Lung (tissue), 12 donors: ENCODE measurements around the gene SLC26A1. TPM values are rescaled to one million over a fixed set of nuclear protein-coding genes. Genes with fewer than 3 reads are reported as not detected.

Source experiments
- ATAC-seq: fragments of 200-7000 bp; cut with Tn5 transposase; one replicate; pipeline ENCODE4 v1.9.1; 2020; ENCODE audit warnings: moderate number of reproducible peaks; ENCODE audit not compliant: insufficient read depth, low FRiP score
- DNase-seq, 3 donors: peaks; one replicate each; pipeline ENCODE4 v3.0.0-alpha.2; 2013 to 2017
- H3K27ac ChIP-seq, 2 donors: one replicate each; pipeline ENCODE4 v1.5.1; 2013; ENCODE audit warnings: mild to moderate bottlenecking in 2 of 2, moderate library complexity in 2 of 2, control low read depth in 1 of 2, inconsistent platforms in 1 of 2, low read depth in 1 of 2, low read length in 1 of 2
- H3K27me3 ChIP-seq, 3 donors: one replicate each; pipeline ENCODE4 v1.5.1; 2013; ENCODE audit warnings: low read length in 2 of 3; ENCODE audit not compliant: control insufficient read depth in 3 of 3, insufficient read depth in 3 of 3
- H3K36me3 ChIP-seq, 4 donors: one replicate each; pipeline ENCODE4 v1.5.1; 2013; ENCODE audit warnings: low read length in 4 of 4, mild to moderate bottlenecking in 1 of 4, moderate library complexity in 1 of 4; ENCODE audit not compliant: control insufficient read depth in 4 of 4, insufficient read depth in 4 of 4
- H3K4me1 ChIP-seq, 5 donors: one replicate each; pipeline ENCODE4 v1.5.1; 2013; ENCODE audit warnings: low read length in 5 of 5, mild to moderate bottlenecking in 2 of 5, moderate library complexity in 1 of 5; ENCODE audit not compliant: control insufficient read depth in 5 of 5, insufficient read depth in 5 of 5
- H3K4me3 ChIP-seq: one replicate; pipeline ENCODE4 v1.5.1; 2013; ENCODE audit warnings: mild to moderate bottlenecking, control low read depth, moderate library complexity
- H3K9ac ChIP-seq, 2 donors: one replicate each; pipeline ENCODE4 v1.5.1; 2013; ENCODE audit warnings: low read length in 2 of 2, control low read depth in 1 of 2; ENCODE audit not compliant: insufficient read depth in 1 of 2
- H3K9me3 ChIP-seq, 4 donors: one replicate each; pipeline ENCODE4 v1.5.1; 2013; ENCODE audit warnings: low read length in 3 of 4, mild to moderate bottlenecking in 1 of 4, moderate library complexity in 1 of 4; ENCODE audit not compliant: control insufficient read depth in 4 of 4, insufficient read depth in 3 of 4
- WGBS, 2 donors: extraction: QIAGEN DNeasy Blood & Tissue Kit; methylation state at CpG; one replicate each; pipeline ENCODE4 v1.1.7; 2013; 5-methylcytosine and 5-hydroxymethylcytosine counted together
- polyA plus RNA-seq, 2 donors: library from polyadenylated mRNA; stranded (reverse); fragments of 200-250 nt; gene quantifications; one replicate each; pipeline ENCODE4 v1.2.1, GENCODE V29; 2013
- total RNA-seq, 2 donors: library from RNA; depleted of rRNA in 1 of 2; stranded (reverse); fragments of >200 nt in 1 of 2; gene quantifications; one replicate each; pipeline ENCODE4 v1.2.1, GENCODE V29; 2014 to 2021
- TF ChIP-seq, protein P1 (sequence below): IDR thresholded peaks from 2 replicates; pipeline ENCODE4 v1.5.1; 2012; ENCODE audit warnings: mild to moderate bottlenecking; ENCODE audit errors: control extremely low read depth, extremely low read depth
- donor health status: control.
- donor health status: control.
- donor health status: Bipolar disorder and iron deficiency.
- donor health status: healthy.
- donor health status: DM: yes; HTN: yes; CAD: no.

SLC26A1 gene
- total and polyA plus RNA-seq, 4 donors, result 0.20 to 0.83 (median 0.50) TPM

DNA sequence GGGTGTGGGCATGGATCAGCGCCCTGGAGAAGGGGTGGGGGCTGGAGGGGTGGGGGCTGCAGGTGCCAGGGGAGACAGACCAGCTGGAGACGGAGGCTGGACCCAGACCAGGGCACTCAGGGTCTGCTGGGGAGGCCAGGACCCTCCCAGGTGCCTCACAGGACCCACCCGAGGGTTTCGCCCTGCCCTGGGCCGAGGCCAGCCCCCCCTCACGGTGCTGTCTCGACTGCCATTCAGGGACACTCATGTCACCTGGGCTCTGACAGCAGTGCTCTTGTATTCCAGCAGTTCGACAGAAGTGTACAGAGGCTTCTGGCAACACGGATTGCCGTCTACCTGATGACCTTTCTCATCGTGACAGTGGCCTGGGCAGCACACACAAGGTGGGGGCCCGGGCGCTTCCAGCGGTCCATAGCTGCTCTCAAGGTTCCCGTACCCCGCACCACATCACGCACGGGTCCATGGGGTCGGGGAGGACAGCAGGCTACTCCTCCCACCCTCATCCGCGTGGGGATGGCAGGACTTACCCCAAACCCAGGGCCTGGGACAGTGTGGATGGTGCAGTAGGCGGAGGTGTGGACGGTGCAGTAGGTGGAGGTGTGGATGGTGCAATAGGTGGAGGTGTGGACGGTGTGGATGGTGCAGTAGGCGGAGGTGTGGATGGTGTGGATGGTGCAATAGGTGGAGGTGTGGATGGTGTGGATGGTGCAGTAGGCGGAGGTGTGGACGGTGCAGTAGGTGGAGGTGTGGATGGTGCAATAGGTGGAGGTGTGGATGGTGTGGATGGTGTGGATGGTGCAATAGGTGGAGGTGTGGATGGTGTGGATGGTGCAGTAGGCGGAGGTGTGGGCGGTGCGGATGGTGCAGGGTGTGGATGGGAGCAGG, 42.8 kb downstream of the SLC26A1 start:
- no peak overlapping the region for H3K9ac ChIP-seq
- no peak for ATAC-seq
- DNase-seq, result no peak
- WGBS, 2 donors, result 91 to 94% methylated on average over 30 of the region's 30 CpGs
- peaks cover 0 to 9% (median 0%) of the 10 kb centered on the region in 5 donors for H3K4me1 ChIP-seq
- no peak overlapping the region for H3K27ac ChIP-seq
- H3K27me3 ChIP-seq, result no peaks in the 10 kb centered on the region
- TF ChIP-seq, protein P1, sequence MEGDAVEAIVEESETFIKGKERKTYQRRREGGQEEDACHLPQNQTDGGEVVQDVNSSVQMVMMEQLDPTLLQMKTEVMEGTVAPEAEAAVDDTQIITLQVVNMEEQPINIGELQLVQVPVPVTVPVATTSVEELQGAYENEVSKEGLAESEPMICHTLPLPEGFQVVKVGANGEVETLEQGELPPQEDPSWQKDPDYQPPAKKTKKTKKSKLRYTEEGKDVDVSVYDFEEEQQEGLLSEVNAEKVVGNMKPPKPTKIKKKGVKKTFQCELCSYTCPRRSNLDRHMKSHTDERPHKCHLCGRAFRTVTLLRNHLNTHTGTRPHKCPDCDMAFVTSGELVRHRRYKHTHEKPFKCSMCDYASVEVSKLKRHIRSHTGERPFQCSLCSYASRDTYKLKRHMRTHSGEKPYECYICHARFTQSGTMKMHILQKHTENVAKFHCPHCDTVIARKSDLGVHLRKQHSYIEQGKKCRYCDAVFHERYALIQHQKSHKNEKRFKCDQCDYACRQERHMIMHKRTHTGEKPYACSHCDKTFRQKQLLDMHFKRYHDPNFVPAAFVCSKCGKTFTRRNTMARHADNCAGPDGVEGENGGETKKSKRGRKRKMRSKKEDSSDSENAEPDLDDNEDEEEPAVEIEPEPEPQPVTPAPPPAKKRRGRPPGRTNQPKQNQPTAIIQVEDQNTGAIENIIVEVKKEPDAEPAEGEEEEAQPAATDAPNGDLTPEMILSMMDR, result no peak
- no peak overlapping the region for H3K4me3 ChIP-seq
- H3K9me3 ChIP-seq, result no peaks in the 10 kb centered on the region
- peaks cover 0 to 21% (median 4%) of the 10 kb centered on the region in 4 donors for H3K36me3 ChIP-seq

DNA sequence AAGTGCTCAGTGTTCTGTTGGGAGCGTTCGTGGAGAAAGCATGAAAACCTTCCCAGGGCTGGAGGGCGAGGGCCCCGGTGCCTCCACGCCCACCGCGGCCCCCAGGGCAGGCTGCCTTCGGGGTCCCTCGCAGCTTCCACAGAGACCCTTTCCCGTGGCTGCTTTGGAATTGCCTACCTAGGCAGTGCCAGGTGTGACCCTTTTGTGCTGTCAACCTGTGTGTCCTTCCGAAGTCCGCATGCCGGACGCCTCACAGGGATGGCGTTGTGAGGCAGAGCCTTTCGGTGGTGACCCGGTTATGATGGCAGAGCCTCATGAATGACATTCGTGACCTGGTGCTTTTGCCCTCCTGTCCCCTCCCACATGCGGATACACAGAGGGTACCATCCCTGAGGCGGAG, 43.5 kb downstream of the SLC26A1 start:
- 95 to 96% methylated on average over 20 of the region's 20 CpGs for WGBS, 2 donors
- Histone ChIP-seq H3K9ac (no peak overlapping the region), H3K4me1 (peaks cover 0 to 9% (median 3%) of the 10 kb centered on the region in 5 donors), H3K9me3 (no peaks in the 10 kb centered on the region), H3K27me3 (no peaks in the 10 kb centered on the region), H3K4me3 (no peak overlapping the region), H3K27ac (no peak overlapping the region), H3K36me3 (peaks cover 0 to 18% (median 3%) of the 10 kb centered on the region in 4 donors)
- no peak for DNase-seq
- no peak for ATAC-seq
- TF ChIP-seq, protein P1, result no peak

DNA sequence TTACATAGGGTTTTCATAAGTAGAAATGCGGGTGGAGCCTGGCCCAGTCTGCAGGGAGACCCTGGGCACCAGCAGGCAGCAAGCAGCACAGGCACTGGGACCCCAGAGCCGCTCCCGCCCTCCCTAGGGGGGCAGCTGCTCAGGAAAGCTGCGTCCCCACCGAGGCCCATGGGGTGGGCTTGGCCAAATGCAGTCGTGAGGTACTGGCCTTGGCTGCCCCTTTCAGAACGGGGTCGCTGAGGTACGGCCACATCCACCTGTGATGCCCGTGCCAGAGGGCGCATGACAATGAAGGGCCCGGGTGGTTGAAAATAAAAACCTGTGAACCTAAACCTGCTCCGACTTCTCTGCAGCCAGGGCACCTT, 44.3 kb downstream of the SLC26A1 start:
- TF ChIP-seq, protein P1, result no peak
- ATAC-seq (no peak), DNase-seq (no peak)
- Histone ChIP-seq H3K4me1 (peaks cover 0 to 9% (median 3%) of the 10 kb centered on the region in 5 donors), H3K27ac (no peak overlapping the region), H3K9ac (no peak overlapping the region), H3K4me3 (no peak overlapping the region), H3K9me3 (no peaks in the 10 kb centered on the region), H3K27me3 (no peaks in the 10 kb centered on the region), H3K36me3 (peaks cover 0 to 18% (median 0%) of the 10 kb centered on the region in 4 donors)
- WGBS, 2 donors, result 90 to 95% methylated on average over 13 of the region's 13 CpGs
